H9 (cell line): ENCODE data around the gene DEPDC5. TPM values are rescaled to one million over a fixed set of nuclear protein-coding genes. Genes with fewer than 3 reads are reported as not detected.

ENCODE experiments used
- DNase-seq: peaks from one replicate; pipeline ENCODE4 v3.0.0-alpha.2; 2017
- H2AFZ ChIP-seq: one replicate; pipeline ENCODE4 v1.6.1; 2013; ENCODE audit warnings: mild to moderate bottlenecking, low read length, control low read depth, moderate library complexity
- H2AK5ac ChIP-seq: 2 replicates; pipeline ENCODE4 v1.6.1; 2013; ENCODE audit warnings: low read length, control low read depth, mixed read lengths; ENCODE audit not compliant: insufficient read length
- H2BK120ac ChIP-seq: one replicate; pipeline ENCODE4 v1.6.1; 2013; ENCODE audit warnings: low read depth, mild to moderate bottlenecking, low read length, control low read depth, inconsistent platforms; ENCODE audit not compliant: poor library complexity, severe bottlenecking
- H2BK12ac ChIP-seq: 2 replicates; pipeline ENCODE4 v1.6.1; 2013; ENCODE audit warnings: low read length, control low read depth, mixed read lengths, low read depth; ENCODE audit not compliant: insufficient read length
- H2BK15ac ChIP-seq: 2 replicates; pipeline ENCODE4 v1.6.1; 2013; ENCODE audit warnings: low read depth, low read length, control low read depth
- H2BK20ac ChIP-seq: one replicate; pipeline ENCODE4 v1.6.1; 2013; ENCODE audit warnings: low read depth, mild to moderate bottlenecking, low read length, control low read depth, inconsistent platforms; ENCODE audit not compliant: poor library complexity, severe bottlenecking
- H2BK5ac ChIP-seq: 2 replicates; pipeline ENCODE4 v1.6.1; 2013; ENCODE audit warnings: low read length, control low read depth, mixed read lengths; ENCODE audit not compliant: insufficient read length
- H3K14ac ChIP-seq: 2 replicates; pipeline ENCODE4 v1.6.1; 2013; ENCODE audit warnings: low read length, control low read depth; ENCODE audit not compliant: insufficient read depth
- H3K18ac ChIP-seq: 2 replicates; pipeline ENCODE4 v1.6.1; 2013; ENCODE audit warnings: low read depth, mild to moderate bottlenecking, mixed read lengths, low read length, control low read depth; ENCODE audit not compliant: insufficient read length
- H3K23ac ChIP-seq: 2 replicates; pipeline ENCODE4 v1.6.1; 2013; ENCODE audit warnings: low read length, control low read depth, mixed read lengths, low read depth; ENCODE audit not compliant: insufficient read length
- H3K23me2 ChIP-seq: 2 replicates; pipeline ENCODE4 v1.6.1; 2013; ENCODE audit warnings: low read depth, mild to moderate bottlenecking, mixed read lengths, low read length, control low read depth; ENCODE audit not compliant: insufficient read length, poor library complexity, severe bottlenecking
- H3K27ac ChIP-seq: 2 replicates; pipeline ENCODE4 v1.5.1; 2013; ENCODE audit warnings: low read length, control low read depth, mixed read lengths, low read depth; ENCODE audit not compliant: insufficient read length
- H3K27me3 ChIP-seq: 2 replicates; pipeline ENCODE4 v1.6.1; 2013; ENCODE audit warnings: low read length, control low read depth, inconsistent platforms; ENCODE audit not compliant: insufficient read depth
- H3K4ac ChIP-seq: 2 replicates; pipeline ENCODE4 v1.6.1; 2013; ENCODE audit warnings: low read depth, mild to moderate bottlenecking, control low read depth, inconsistent platforms, low read length, moderate library complexity
- H3K4me1 ChIP-seq: 2 replicates; pipeline ENCODE4 v1.6.1; 2013; ENCODE audit warnings: low read length, control low read depth, inconsistent platforms; ENCODE audit not compliant: insufficient read depth
- H3K4me2 ChIP-seq: 2 replicates; pipeline ENCODE4 v1.6.1; 2013; ENCODE audit warnings: low read length, control low read depth, mixed read lengths; ENCODE audit not compliant: insufficient read length, insufficient read depth
- H3K56ac ChIP-seq: 2 replicates; pipeline ENCODE4 v1.6.1; 2013; ENCODE audit warnings: low read depth, mild to moderate bottlenecking, mixed read lengths, low read length, control low read depth; ENCODE audit not compliant: insufficient read length
- H3K79me1 ChIP-seq: 2 replicates; pipeline ENCODE4 v1.6.1; 2013; ENCODE audit warnings: low read depth, mild to moderate bottlenecking, moderate library complexity, low read length, control low read depth, inconsistent platforms; ENCODE audit not compliant: insufficient read depth, poor library complexity, severe bottlenecking
- H3K79me2 ChIP-seq: 2 replicates; pipeline ENCODE4 v1.6.1; 2013; ENCODE audit warnings: low read length, control low read depth, inconsistent platforms; ENCODE audit not compliant: insufficient read depth
- H3K9ac ChIP-seq: 2 replicates; pipeline ENCODE4 v1.6.1; 2013; ENCODE audit warnings: low read length, control low read depth, mixed read lengths; ENCODE audit not compliant: insufficient read length; ENCODE audit errors: extremely low read depth
- H3K9me3 ChIP-seq: one replicate; pipeline ENCODE4 v1.6.1; 2013; ENCODE audit warnings: low read depth, low read length, inconsistent platforms; ENCODE audit not compliant: control insufficient read depth
- H3T11ph ChIP-seq: one replicate; pipeline ENCODE4 v1.6.1; 2013; ENCODE audit warnings: mild to moderate bottlenecking, low read length, control low read depth, inconsistent platforms
- H4K20me1 ChIP-seq: one replicate; pipeline ENCODE4 v1.6.1; 2013; ENCODE audit not compliant: control insufficient read depth, insufficient read length, insufficient read depth
- H4K5ac ChIP-seq: 2 replicates; pipeline ENCODE4 v1.6.1; 2013; ENCODE audit warnings: low read depth, mild to moderate bottlenecking, mixed read lengths, low read length, control low read depth; ENCODE audit not compliant: insufficient read length
- H4K8ac ChIP-seq: replicated peaks from 2 replicates; pipeline ENCODE4 v1.6.1; 2013; ENCODE audit warnings: low read length, control low read depth, mixed read lengths, low read depth; ENCODE audit not compliant: insufficient read length
- H4K91ac ChIP-seq: 2 replicates; pipeline ENCODE4 v1.6.1; 2013; ENCODE audit warnings: low read depth, mild to moderate bottlenecking, moderate library complexity, mixed read lengths, low read length, control low read depth; ENCODE audit not compliant: insufficient read length
- H3K27ac Mint-ChIP-seq, 3 experiments: 2 replicates in 2 of 3; 3 replicates in 1 of 3; pipeline ENCODE4 v1.8.0; 2020 to 2021; ENCODE audit warnings: mixed read lengths in 3 of 3, mild to moderate bottlenecking in 1 of 3, moderate library complexity in 1 of 3
- H3K27me3 Mint-ChIP-seq: 2 replicates; pipeline ENCODE4 v1.8.0; 2021; ENCODE audit warnings: low read depth, mild to moderate bottlenecking, moderate library complexity, mixed read lengths
- H3K36me3 Mint-ChIP-seq, 3 experiments: 2 replicates in 2 of 3; 3 replicates in 1 of 3; pipeline ENCODE4 v1.8.0; 2020 to 2021; ENCODE audit warnings: low read depth in 3 of 3, mixed read lengths in 3 of 3; ENCODE audit not compliant: insufficient read depth in 1 of 3
- H3K4me1 Mint-ChIP-seq, 2 experiments: 2 replicates each; pipeline ENCODE4 v1.8.0; 2020; ENCODE audit warnings: mixed read lengths in 2 of 2
- H3K4me3 Mint-ChIP-seq, 2 experiments: 2 replicates in 1 of 2; 3 replicates in 1 of 2; pipeline ENCODE4 v1.8.0; 2020 to 2021; ENCODE audit warnings: mild to moderate bottlenecking in 2 of 2, mixed read lengths in 2 of 2, moderate library complexity in 1 of 2
- H3K9me3 Mint-ChIP-seq, 2 experiments: 2 replicates in 1 of 2; 3 replicates in 1 of 2; pipeline ENCODE4 v1.8.0; 2020; ENCODE audit warnings: mild to moderate bottlenecking in 2 of 2, mixed read lengths in 2 of 2, moderate library complexity in 1 of 2
- CTCF ChIP-seq: fragments of 200-600 bp; sonication (generic); conservative IDR thresholded peaks from 3 replicates; pipeline ENCODE4 v1.8.0; 2021; ENCODE audit warnings: antibody characterized with exemption, mild to moderate bottlenecking
- WGBS: extraction: QIAGEN DNeasy Blood & Tissue Kit; methylation state at CpG from one replicate; pipeline ENCODE4 v1.1.7; 2013; ENCODE audit warnings: missing lambda C conversion rate, low lambda C conversion rate, mixed read lengths; ENCODE audit not compliant: insufficient read length; ENCODE audit errors: extremely low coverage; 5-methylcytosine and 5-hydroxymethylcytosine counted together
- total RNA-seq: library from RNA; stranded (reverse); gene quantifications from 2 replicates; pipeline ENCODE4 v1.2.1, GENCODE V29; 2021

The DEPDC5 gene
- total RNA-seq, 1 experiment from 2014 or later = 29.2 TPM

GRCh38 chr22:31848411-31848810, 94.6 kb downstream of the DEPDC5 start:
- Mint-ChIP-seq H3K27me3 (no peaks in the 10 kb centered on the region), H3K4me3 (no peak overlapping the region), H3K9me3 (peaks cover 19 to 21% of the 10 kb centered on the region in 2 experiments), H3K36me3 (peaks cover 35 to 76% (median 66%) of the 10 kb centered on the region in 3 experiments), H3K27ac (no peak overlapping the region), H3K4me1 (peaks cover 4 to 9% of the 10 kb centered on the region in 2 experiments; a peak in 2 of 4 replicates)
- H3K27me3 ChIP-seq = no peaks in the 10 kb centered on the region
- H2BK20ac ChIP-seq = no peak overlapping the region
- no peak for TF ChIP-seq CTCF
- no peak overlapping the region for H2BK120ac ChIP-seq
- WGBS = no CpG with 5 or more reads among the region's 1 CpG
- H3K14ac ChIP-seq = no peak overlapping the region
- H3K9me3 ChIP-seq = no peaks in the 10 kb centered on the region
- H3K4me2 ChIP-seq = no peak overlapping the region
- no peak overlapping the region for H4K8ac ChIP-seq
- no peak overlapping the region for H3K23ac ChIP-seq
- no peak overlapping the region for H3K27ac ChIP-seq
- no peak overlapping the region for H3K9ac ChIP-seq
- H2BK15ac ChIP-seq = no peak overlapping the region
- H4K5ac ChIP-seq = no peak overlapping the region
- no peaks in the 10 kb centered on the region for H3K4me1 ChIP-seq
- H2AK5ac ChIP-seq = no peak overlapping the region
- no peaks in the 10 kb centered on the region for H3K79me2 ChIP-seq
- H2AFZ ChIP-seq = no peak overlapping the region
- no peaks in the 10 kb centered on the region for H3K23me2 ChIP-seq
- no peak overlapping the region for H2BK12ac ChIP-seq
- H4K20me1 ChIP-seq = no peaks in the 10 kb centered on the region
- H2BK5ac ChIP-seq = no peak overlapping the region
- no peaks in the 10 kb centered on the region for H3K79me1 ChIP-seq
- no peak overlapping the region for H3K18ac ChIP-seq
- H4K91ac ChIP-seq = no peak overlapping the region
- H3T11ph ChIP-seq = no peak overlapping the region
- H3K4ac ChIP-seq = no peak overlapping the region
- DNase-seq = no peak
- H3K56ac ChIP-seq = no peak overlapping the region
